ENCODE data around the gene PPM1D.

PPM1D gene

GRCh38 chr17:60602871-60603270 lies 2.9 kb downstream of the PPM1D start:
- TF ChIP-seq REST (IDR thresholded peaks at IDR 0.05; ENCODE audit: low read depth) (no peak), TAF1 (IDR thresholded peaks at IDR 0.05; ENCODE audit: low read depth) (no peak), FOXM1 (IDR thresholded peaks at IDR 0.05; ENCODE audit: borderline replicate concordance, low read depth) (no peak), MAX (IDR thresholded peaks at IDR 0.05) (no peak), USF1 (IDR thresholded peaks at IDR 0.05) (no peak), NFIC (IDR thresholded peaks at IDR 0.05) (no peak), EGR1 (IDR thresholded peaks at IDR 0.05) (no peak), ZBTB7A (IDR thresholded peaks at IDR 0.05; ENCODE audit: low read depth) (no peak), YY1 (IDR thresholded peaks at IDR 0.05; ENCODE audit: low read depth) (no peak), TCF12 (IDR thresholded peaks at IDR 0.05; ENCODE audit: low read depth) (no peak), CEBPB (IDR thresholded peaks at IDR 0.05) (no peak), TEAD4 (IDR thresholded peaks at IDR 0.05) (no peak), EP300 (IDR thresholded peaks at IDR 0.05; ENCODE audit: borderline replicate concordance) (no peak), CREB1 (IDR thresholded peaks at IDR 0.05; ENCODE audit: low read depth) (no peak), RAD21 (IDR thresholded peaks at IDR 0.05; ENCODE audit: low read depth) (no peak)

GRCh38 chr17:60604686-60605334 lies 4.8 kb downstream of the PPM1D start:
- no peak for TF ChIP-seq TEAD4 (IDR thresholded peaks at IDR 0.05)
- no peak for TF ChIP-seq TCF12 (IDR thresholded peaks at IDR 0.05; ENCODE audit: low read depth)
- TF ChIP-seq CREB1 (IDR thresholded peaks at IDR 0.05; ENCODE audit: low read depth) = no peak
- no peak for TF ChIP-seq CEBPB (IDR thresholded peaks at IDR 0.05)
- no peak for TF ChIP-seq EP300 (IDR thresholded peaks at IDR 0.05; ENCODE audit: borderline replicate concordance)
- no peak for TF ChIP-seq REST (IDR thresholded peaks at IDR 0.05; ENCODE audit: low read depth)
- no peak for TF ChIP-seq YY1 (IDR thresholded peaks at IDR 0.05; ENCODE audit: low read depth)

- TF ChIP-seq TAF1 (IDR thresholded peaks at IDR 0.05; ENCODE audit: low read depth) = no peak
- TF ChIP-seq TEAD4 (IDR thresholded peaks at IDR 0.05) = no peak
- no peak for TF ChIP-seq EP300 (IDR thresholded peaks at IDR 0.05; ENCODE audit: borderline replicate concordance)
- no peak for TF ChIP-seq EGR1 (IDR thresholded peaks at IDR 0.05)
- TF ChIP-seq MAX (IDR thresholded peaks at IDR 0.05) = no peak
- no peak for TF ChIP-seq CEBPB (IDR thresholded peaks at IDR 0.05)
- no peak for TF ChIP-seq NFIC (IDR thresholded peaks at IDR 0.05)
- no peak for TF ChIP-seq CREB1 (IDR thresholded peaks at IDR 0.05; ENCODE audit: low read depth)
Observed at GRCh38 chr17:60606036-60606435, 6.0 kb downstream of the PPM1D start.

- TF ChIP-seq EGR1 (IDR thresholded peaks at IDR 0.05) (no peak), EP300 (IDR thresholded peaks at IDR 0.05; ENCODE audit: borderline replicate concordance) (no peak), CREB1 (IDR thresholded peaks at IDR 0.05; ENCODE audit: low read depth) (no peak), TAF1 (IDR thresholded peaks at IDR 0.05; ENCODE audit: low read depth) (no peak), MAX (IDR thresholded peaks at IDR 0.05) (no peak), USF1 (IDR thresholded peaks at IDR 0.05) (no peak), RAD21 (IDR thresholded peaks at IDR 0.05; ENCODE audit: low read depth) (no peak), CEBPB (IDR thresholded peaks at IDR 0.05) (no peak), TEAD4 (IDR thresholded peaks at IDR 0.05) (no peak), REST (IDR thresholded peaks at IDR 0.05; ENCODE audit: low read depth) (no peak), FOXM1 (IDR thresholded peaks at IDR 0.05; ENCODE audit: borderline replicate concordance, low read depth) (no peak), NFIC (IDR thresholded peaks at IDR 0.05) (no peak), TCF12 (IDR thresholded peaks at IDR 0.05; ENCODE audit: low read depth) (no peak), ZBTB7A (IDR thresholded peaks at IDR 0.05; ENCODE audit: low read depth) (no peak), YY1 (IDR thresholded peaks at IDR 0.05; ENCODE audit: low read depth) (no peak)
Observed at GRCh38 chr17:60610473-60610872, 10.5 kb downstream of the PPM1D start.
